ENCODE results near the gene CUBN.

GRCh38 chr10:16989826-16990293, 139.8 kb downstream of the CUBN start:
- TF ChIP-seq POLR2A (IDR thresholded peaks at IDR 0.05; ENCODE audit: extremely low read depth, insufficient read length) (no peak), MYC (IDR thresholded peaks at IDR 0.05; ENCODE audit: low read depth, low read length) (no peak), MAX (IDR thresholded peaks at IDR 0.05; ENCODE audit: low read depth, low read length) (no peak)
- TF ChIP-seq, protein P1, sequence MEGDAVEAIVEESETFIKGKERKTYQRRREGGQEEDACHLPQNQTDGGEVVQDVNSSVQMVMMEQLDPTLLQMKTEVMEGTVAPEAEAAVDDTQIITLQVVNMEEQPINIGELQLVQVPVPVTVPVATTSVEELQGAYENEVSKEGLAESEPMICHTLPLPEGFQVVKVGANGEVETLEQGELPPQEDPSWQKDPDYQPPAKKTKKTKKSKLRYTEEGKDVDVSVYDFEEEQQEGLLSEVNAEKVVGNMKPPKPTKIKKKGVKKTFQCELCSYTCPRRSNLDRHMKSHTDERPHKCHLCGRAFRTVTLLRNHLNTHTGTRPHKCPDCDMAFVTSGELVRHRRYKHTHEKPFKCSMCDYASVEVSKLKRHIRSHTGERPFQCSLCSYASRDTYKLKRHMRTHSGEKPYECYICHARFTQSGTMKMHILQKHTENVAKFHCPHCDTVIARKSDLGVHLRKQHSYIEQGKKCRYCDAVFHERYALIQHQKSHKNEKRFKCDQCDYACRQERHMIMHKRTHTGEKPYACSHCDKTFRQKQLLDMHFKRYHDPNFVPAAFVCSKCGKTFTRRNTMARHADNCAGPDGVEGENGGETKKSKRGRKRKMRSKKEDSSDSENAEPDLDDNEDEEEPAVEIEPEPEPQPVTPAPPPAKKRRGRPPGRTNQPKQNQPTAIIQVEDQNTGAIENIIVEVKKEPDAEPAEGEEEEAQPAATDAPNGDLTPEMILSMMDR (IDR thresholded peaks at IDR 0.05; ENCODE audit: low read depth, low read length): no peak
